K562 (cell line): ENCODE data around the gene REEP2. TPM values are rescaled to one million over a fixed set of nuclear protein-coding genes. Genes with fewer than 3 reads are reported as not detected.

ENCODE experiments used
- ATAC-seq: fragments of 200-7000 bp; cut with Tn5 transposase; 3 replicates; pipeline ENCODE4 v1.9.1; 2020; ENCODE audit warnings: moderate library complexity
- BruUV-seq: library from RNA; stranded (reverse); fragments of 400-500 nt; replicated peaks from 2 replicates; lab custom pipeline; 2021; lab: Mats Ljungman, UMichigan
- CTCF ChIA-PET: fragments of 300-600 bp; formaldehyde crosslinking; extraction: SDS; loops from one replicate; lab custom pipeline; 2021; ENCODE audit warnings: low intra/inter-chr PET ratio; lab: Yijun Ruan, JAX
- POLR2A ChIA-PET: fragments of 300-600, 350-650 bp; sonication (Branson Sonifier 250); formaldehyde crosslinking; extraction: SDS; loops from one replicate; lab custom pipeline; 2021; ENCODE audit warnings: antibody characterized with exemption, inconsistent platforms; lab: Yijun Ruan, JAX
- DNase-seq, 4 experiments: peaks; one replicate each; pipeline versions ENCODE4 v3.0.0 to v3.0.0-alpha.2; 2011 to 2018; ENCODE audit warnings: low spot score in 3 of 4, mixed read lengths in 3 of 4; ENCODE audit errors: extremely low read depth in 1 of 4
- FAIRE-seq: peaks from 2 replicates; lab custom pipeline; 2011; peaks lifted over from hg19 to GRCh38; lab: Jason Lieb, UNC
- H2AFZ ChIP-seq: 2 replicates; pipeline ENCODE4 v1.6.0; 2011; ENCODE audit warnings: low read depth, low read length, control low read depth, inconsistent platforms
- H3K27ac ChIP-seq: fragments of 200-600 bp; 3 replicates; pipeline ENCODE4 v1.8.0; 2011; ENCODE audit warnings: low read depth, mild to moderate bottlenecking, control low read depth, inconsistent platforms, low read length, moderate library complexity, mixed read lengths; ENCODE audit errors: extremely low read depth
- H3K27me3 ChIP-seq, 2 experiments: fragments of 300-600 bp in 1 of 2; 2 replicates in 1 of 2; 3 replicates in 1 of 2; pipeline versions ENCODE4 v1.6.0 to v1.8.0; 2011; ENCODE audit warnings: inconsistent platforms in 2 of 2, low read length in 2 of 2, mild to moderate bottlenecking in 1 of 2, mixed read lengths in 1 of 2, moderate library complexity in 1 of 2; ENCODE audit not compliant: control insufficient read depth in 2 of 2, insufficient read depth in 2 of 2
- H3K36me3 ChIP-seq: fragments of 300-600 bp; 3 replicates; pipeline ENCODE4 v1.8.0; 2011; ENCODE audit warnings: mild to moderate bottlenecking, low read length, inconsistent platforms; ENCODE audit not compliant: control insufficient read depth, insufficient read depth
- H3K4me1 ChIP-seq, 2 experiments: fragments of 200-600 bp in 1 of 2; replicated peaks in 1 of 2; 2 replicates in 1 of 2; 3 replicates in 1 of 2; pipeline versions ENCODE4 v1.5.1 to v1.8.0; 2011; ENCODE audit warnings: inconsistent platforms in 2 of 2, low read length in 2 of 2, mild to moderate bottlenecking in 1 of 2, mixed read lengths in 1 of 2, moderate library complexity in 1 of 2; ENCODE audit not compliant: control insufficient read depth in 2 of 2, insufficient read depth in 2 of 2
- H3K4me2 ChIP-seq: 2 replicates; pipeline ENCODE4 v1.6.1; 2011; ENCODE audit warnings: low read length, control low read depth, inconsistent platforms, mixed read lengths; ENCODE audit not compliant: insufficient read depth
- H3K4me3 ChIP-seq: fragments of 200-600 bp; sonication (generic), shearing (Covaris generic); 2 replicates; pipeline ENCODE4 v1.5.1; 2016; ENCODE audit warnings: control low read depth, inconsistent platforms
- H3K79me2 ChIP-seq: fragments of 200-600 bp; 3 replicates; pipeline ENCODE4 v1.8.0; 2011; ENCODE audit warnings: low read length, inconsistent platforms; ENCODE audit not compliant: control insufficient read depth, insufficient read depth
- H3K9ac ChIP-seq, 2 experiments: 2 replicates each; pipeline versions ENCODE4 v1.6.0 to v1.6.1; 2011; ENCODE audit warnings: low read depth in 2 of 2, low read length in 2 of 2, control low read depth in 1 of 2, inconsistent platforms in 1 of 2, mild to moderate bottlenecking in 1 of 2, mixed read lengths in 1 of 2; ENCODE audit not compliant: insufficient read depth in 1 of 2
- H3K9me1 ChIP-seq: one replicate; pipeline ENCODE4 v1.6.0; 2011; ENCODE audit warnings: inconsistent platforms, mild to moderate bottlenecking, low read length, moderate library complexity; ENCODE audit not compliant: control insufficient read depth, insufficient read depth
- H3K9me3 ChIP-seq: replicated peaks from 2 replicates; pipeline ENCODE4 v1.5.1; 2011; ENCODE audit warnings: low read depth, low read length, inconsistent platforms; ENCODE audit not compliant: control insufficient read depth, insufficient read depth
- H4K20me1 ChIP-seq: replicated peaks from 2 replicates; pipeline ENCODE4 v1.6.1; 2011; ENCODE audit warnings: low read length, inconsistent platforms, mixed read lengths; ENCODE audit not compliant: control insufficient read depth, insufficient read depth
- ETS1 ChIP-seq: conservative IDR thresholded peaks from 2 replicates; pipeline ENCODE4 v1.6.1; 2011; ENCODE audit warnings: low read depth, mild to moderate bottlenecking, low read length; ENCODE audit not compliant: control insufficient read depth
- ETV6 ChIP-seq, 3 experiments: fragments of 150-350 bp in 1 of 3; sonication (generic) in 1 of 3; formaldehyde crosslinking in 1 of 3; IDR thresholded peaks; 2 replicates each; pipeline versions ENCODE4 v1.6.1 to v1.8.0; 2014 to 2022; ENCODE audit warnings: borderline replicate concordance in 2 of 3, low read depth in 2 of 3, antibody characterized with exemption in 1 of 3, low read length in 1 of 3, mild to moderate bottlenecking in 1 of 3, missing genetic modification reagents in 1 of 3
- FUS ChIP-seq: fragments of 200-400 bp; formaldehyde crosslinking; optimal IDR thresholded peaks from 2 replicates; pipeline ENCODE3; 2017; ENCODE audit warnings: low read depth, low read length
- HDAC3 ChIP-seq: fragments of 450-650 bp; IDR thresholded peaks from 2 replicates; pipeline ENCODE4 v1.6.1; 2018; ENCODE audit warnings: borderline replicate concordance, mild to moderate bottlenecking, moderate library complexity; ENCODE audit not compliant: partially characterized antibody
- RBM22 ChIP-seq: fragments of 200-400 bp; formaldehyde crosslinking; IDR thresholded peaks from 2 replicates; pipeline ENCODE4 v1.6.1; 2018; ENCODE audit warnings: low read length, low read depth; ENCODE audit not compliant: poor library complexity, severe bottlenecking
- STAT6 ChIP-seq: sonication (generic); formaldehyde crosslinking; IDR thresholded peaks from 2 replicates; pipeline ENCODE4 v1.8.1; 2023; ENCODE audit warnings: mild to moderate bottlenecking, missing genetic modification reagents
- TOE1 ChIP-seq, 2 experiments: fragments of 450-650 bp in 1 of 2; sonication (generic) in 1 of 2; formaldehyde crosslinking in 1 of 2; IDR thresholded peaks; 2 replicates each; pipeline versions ENCODE4 v1.7.1 to v1.8.0; 2016 to 2022; ENCODE audit warnings: borderline replicate concordance in 2 of 2, mild to moderate bottlenecking in 2 of 2, antibody characterized with exemption in 1 of 2, inconsistent platforms in 1 of 2, low read depth in 1 of 2, missing genetic modification reagents in 1 of 2, moderate library complexity in 1 of 2
- ZBED1 ChIP-seq: IDR thresholded peaks from 2 replicates; pipeline ENCODE4 v1.6.1; 2014
- ZBTB33 ChIP-seq: sonication (generic); formaldehyde crosslinking; IDR thresholded peaks from 2 replicates; pipeline ENCODE4 v1.8.1; 2023; ENCODE audit warnings: mild to moderate bottlenecking, missing genetic modification reagents
- ZFP91 ChIP-seq: sonication (generic); formaldehyde crosslinking; IDR thresholded peaks from 2 replicates; pipeline ENCODE4 v1.8.0; 2022; ENCODE audit warnings: mild to moderate bottlenecking, missing genetic modification reagents
- WGBS: fragments of 100-300 bp; shearing (Covaris generic); methylation state at CpG from one replicate; pipeline ENCODE4 v1.1.6; 2016; ENCODE audit warnings: low coverage, mixed read lengths; ENCODE audit not compliant: insufficient coverage; ENCODE audit errors: missing lambda C conversion rate; 5-methylcytosine and 5-hydroxymethylcytosine counted together
- in situ Hi-C: fragments of 300-500 bp; cut with MboI; formaldehyde crosslinking; loops from 4 replicates; pipeline ENCODE4 v1.15.0; 2018; ENCODE audit warnings: inconsistent platforms, mixed read lengths
- intact Hi-C: fragments of 100-400 bp; cut with micrococcal nuclease; formaldehyde crosslinking; loops from 2 replicates; pipeline ENCODE4 v1.14.2; 2022
- polyA plus RNA-seq, 8 experiments: library from polyadenylated mRNA; depleted of rRNA in 4 of 8; stranded (reverse) in 5 of 8; unstranded in 3 of 8; fragments of >200 nt; fragmentation: Nextera tagmentation in 2 of 8; fragmentation: Illumina TruSeq in 1 of 8; extraction: Ambion mirVana in 2 of 8; extraction: Trizol in 1 of 8; gene quantifications; 2 replicates each; pipeline versions ENCODE4 v1.2.1 to v1.2.3, GENCODE V29; 2011 to 2014; ENCODE audit warnings: inconsistent platforms in 1 of 8, missing spikeins in 1 of 8
- total RNA-seq, 7 experiments: library from RNA; depleted of rRNA in 6 of 7; stranded (reverse); fragments of >200 nt in 6 of 7; fragmentation: Illumina TruSeq in 2 of 7; extraction: Trizol in 2 of 7; gene quantifications; 2 replicates each; pipeline versions ENCODE4 v1.2.1 to v1.2.3, GENCODE V29; 2011 to 2021; ENCODE audit warnings: low replicate concordance in 1 of 7

REEP2 gene
- total and polyA plus RNA-seq, 9 of the 15 experiments (the other 6 are each of a cell fraction or from before 2014, with no cell fraction given): 0.03 to 1.1 (median 0.12) TPM; not detected in 1

GRCh38 chr5:138466125-138466899, 27.5 kb downstream of the REEP2 start:
- H3K9ac ChIP-seq: peak overlapping the region; percentile 95 to 97
- H3K4me2 ChIP-seq: peak overlapping the region; percentile 86
- H4K20me1 ChIP-seq: peaks cover 29% of the 10 kb centered on the region
- FAIRE-seq: no peak
- intact Hi-C loops (no loop called here), in situ Hi-C loops (no loop called here)
- H3K27ac ChIP-seq: peak overlapping the region; percentile 48; the same call in 2 of the 3 replicates
- WGBS: 67% methylated on average over 39 of the region's 39 CpGs
- peak in 3 of 4 experiments; percentile 47 to 51 (median 50) for DNase-seq
- H3K27me3 ChIP-seq: no peaks in the 10 kb centered on the region
- ATAC-seq: no peak
- no peak overlapping the region for H2AFZ ChIP-seq
- ChIA-PET CTCF (no interaction called here), POLR2A (interaction anchor here (0.6 to 4.0 kb wide), 25 partner anchors 8 to 135 kb away, joined by 3 to 46 read pairs (median 6); partner anchors contain the start of genes CDC25C, ETF1 and HSPA9)
- H3K4me3 ChIP-seq: peak overlapping the region; percentile 90
- H3K79me2 ChIP-seq: peaks cover 33% of the 10 kb centered on the region
- peaks cover 30% of the 10 kb centered on the region for H3K36me3 ChIP-seq
- H3K4me1 ChIP-seq: peaks cover 16 to 46% of the 10 kb centered on the region in 2 experiments
- H3K9me3 ChIP-seq: no peaks in the 10 kb centered on the region
- peaks cover 22% of the 10 kb centered on the region for H3K9me1 ChIP-seq
- BruUV-seq: TSS peak; percentile 38
- TF ChIP-seq STAT6 (CRISPR knock-in tag): no peak
- TF ChIP-seq TOE1 (IDR thresholded peaks at IDR 0.05; ENCODE audit: borderline replicate concordance): peak; percentile 18; the same call in 1 of the 2 replicates
- no peak for TF ChIP-seq TOE1 (CRISPR knock-in tag; IDR thresholded peaks at IDR 0.05; ENCODE audit: borderline replicate concordance, low read depth)
- TF ChIP-seq ZFP91: no peak
- peak; percentile 21 for TF ChIP-seq HDAC3
- no peak; the same call in 1 of the 2 replicates for TF ChIP-seq ZBED1
- TF ChIP-seq ETS1: peak; percentile 70
- TF ChIP-seq FUS: peak; percentile 93
- no peak for TF ChIP-seq ETV6 (IDR thresholded peaks at IDR 0.05; ENCODE audit: borderline replicate concordance in 1 of 2, low read depth in 2 of 2, low read length in 1 of 2)
- 0 out of 2 replicates have a peak, but pooled peaks have one; percentile 6 for TF ChIP-seq ETV6 (CRISPR knock-in tag; IDR thresholded peaks at IDR 0.05; ENCODE audit: borderline replicate concordance)
- TF ChIP-seq ZBTB33 (CRISPR knock-in tag): peak; percentile 94
- peak; percentile 95 for TF ChIP-seq RBM22
